ENCODE data around the gene FAM216A. TPM values are rescaled to one million over a fixed set of nuclear protein-coding genes. Genes with fewer than 3 reads are reported as not detected.

The FAM216A gene
- total and polyA plus RNA-seq, 4 donors = 3.6 to 7.4 (median 4.7) TPM

- TF ChIP-seq ZBTB33 (IDR thresholded peaks at IDR 0.05) (no peak), EGR1 (IDR thresholded peaks at IDR 0.05; ENCODE audit: low read depth in 2 of 2) (no peak), HNF4G (IDR thresholded peaks at IDR 0.05) (no peak), YY1 (IDR thresholded peaks at IDR 0.05) (no peak)
Observed at GRCh38 chr12:110505332-110505731, 36.7 kb downstream of the FAM216A start (continued).

GRCh38 chr12:110508071-110508586 lies 39.5 kb downstream of the FAM216A start:
- no peak overlapping the region for H3K9ac ChIP-seq (ENCODE audit: low read depth in 1 of 2, low read length in 2 of 2)
- 95% methylated on average over 4 of the region's 4 CpGs for WGBS
- TF ChIP-seq ZBTB33 (IDR thresholded peaks at IDR 0.05) (no peak), FOXA2 (IDR thresholded peaks at IDR 0.05) (no peak), MAX (IDR thresholded peaks at IDR 0.05) (no peak), ATF3 (IDR thresholded peaks at IDR 0.05) (no peak), JUND (IDR thresholded peaks at IDR 0.05) (no peak), CTCF (IDR thresholded peaks at IDR 0.05; ENCODE audit: low read depth, low read length, missing input control) (no peak), HNF4A (conservative IDR thresholded peaks at IDR 0.05) (no peak), RAD21 (IDR thresholded peaks at IDR 0.05) (no peak), TAF1 (conservative IDR thresholded peaks at IDR 0.05) (no peak)
- H3K9me3 ChIP-seq (ENCODE audit: control insufficient read depth in 4 of 4, low read length in 3 of 4) = no peaks in the 10 kb centered on the region
- H3K4me1 ChIP-seq (ENCODE audit: control insufficient read depth in 4 of 4, insufficient read depth in 4 of 4, low read length in 3 of 4) = no peaks in the 10 kb centered on the region
- no peak overlapping the region for H3K4me3 ChIP-seq (ENCODE audit: low read depth in 1 of 3, low read length in 3 of 3)
- H3K27ac ChIP-seq (ENCODE audit: low read depth in 1 of 2, low read length in 2 of 2) = no peak overlapping the region
- no peaks in the 10 kb centered on the region for H3K36me3 ChIP-seq (ENCODE audit: control insufficient read depth in 4 of 4, insufficient read depth in 3 of 4, low read depth in 1 of 4, low read length in 3 of 4)
- no peaks in the 10 kb centered on the region for H3K27me3 ChIP-seq (ENCODE audit: control insufficient read depth in 4 of 4, insufficient read depth in 4 of 4, low read length in 3 of 4)
- DNase-seq (ENCODE audit: low spot score) = no peak

- no peaks in the 10 kb centered on the region for H3K9me3 ChIP-seq (ENCODE audit: control insufficient read depth in 4 of 4, low read length in 3 of 4)
- no peak overlapping the region for H3K4me3 ChIP-seq (ENCODE audit: low read depth in 1 of 3, low read length in 3 of 3)
- no peak for DNase-seq (ENCODE audit: low spot score)
- H3K27ac ChIP-seq (ENCODE audit: low read depth in 1 of 2, low read length in 2 of 2) = no peak overlapping the region
- WGBS = 86% methylated on average over 6 of the region's 6 CpGs
- no peak overlapping the region for H3K9ac ChIP-seq (ENCODE audit: low read depth in 1 of 2, low read length in 2 of 2)
- no peaks in the 10 kb centered on the region for H3K27me3 ChIP-seq (ENCODE audit: control insufficient read depth in 4 of 4, insufficient read depth in 4 of 4, low read length in 3 of 4)
- no peaks in the 10 kb centered on the region for H3K4me1 ChIP-seq (ENCODE audit: control insufficient read depth in 4 of 4, insufficient read depth in 4 of 4, low read length in 3 of 4)
- H3K36me3 ChIP-seq (ENCODE audit: control insufficient read depth in 4 of 4, insufficient read depth in 3 of 4, low read depth in 1 of 4, low read length in 3 of 4) = no peaks in the 10 kb centered on the region
- no peak for TF ChIP-seq RAD21 (IDR thresholded peaks at IDR 0.05)
- TF ChIP-seq HNF4A (conservative IDR thresholded peaks at IDR 0.05) = no peak
- no peak for TF ChIP-seq NR2F2 (IDR thresholded peaks at IDR 0.05)
- no peak for TF ChIP-seq SP1 (IDR thresholded peaks at IDR 0.05)
- TF ChIP-seq JUND (IDR thresholded peaks at IDR 0.05) = no peak
- TF ChIP-seq EGR1 (IDR thresholded peaks at IDR 0.05; ENCODE audit: low read depth in 2 of 2) = no peak
- TF ChIP-seq GABPA (IDR thresholded peaks at IDR 0.05 in 1 of 2, conservative IDR thresholded peaks at IDR 0.05 in 1 of 2) = no peak
- no peak for TF ChIP-seq YY1 (IDR thresholded peaks at IDR 0.05)
- no peak for TF ChIP-seq MAX (IDR thresholded peaks at IDR 0.05)
- TF ChIP-seq FOXA1 (IDR thresholded peaks at IDR 0.05) = no peak
- TF ChIP-seq TAF1 (conservative IDR thresholded peaks at IDR 0.05) = no peak
- TF ChIP-seq RXRA (IDR thresholded peaks at IDR 0.05) = no peak
- TF ChIP-seq HNF4G (IDR thresholded peaks at IDR 0.05) = no peak
- TF ChIP-seq REST (IDR thresholded peaks at IDR 0.05) = no peak
Observed at GRCh38 chr12:110513842-110514241, 45.2 kb downstream of the FAM216A start.
